ENCODE results near the gene TMED3.
"Not testable (repeated sequence)": the region's sequence is repeated elsewhere in the genome, so short reads cannot be mapped to it uniquely, and the experiment has no call there.

Gene TMED3

DNA sequence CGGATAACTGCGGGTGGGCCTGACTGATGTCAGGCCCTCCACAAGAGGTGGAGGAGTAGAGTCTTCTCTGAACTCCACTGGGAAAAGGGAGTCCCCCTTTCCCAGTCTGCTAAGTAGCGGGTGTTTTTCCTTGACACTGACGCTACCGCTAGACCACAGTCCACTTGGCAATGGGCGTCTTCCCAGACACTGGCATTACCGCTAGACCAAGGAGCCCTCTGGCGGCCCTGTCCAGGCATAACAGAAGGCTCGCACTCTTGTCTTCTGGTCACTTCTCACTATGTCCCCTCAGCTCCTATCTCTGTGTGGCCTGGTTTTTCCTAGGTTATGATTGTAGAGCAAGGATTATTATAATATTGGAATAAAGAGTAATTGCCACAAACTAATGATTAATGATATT, 9.1 kb downstream of the TMED3 start:
- DNase-seq = not testable (repeated sequence)

DNA sequence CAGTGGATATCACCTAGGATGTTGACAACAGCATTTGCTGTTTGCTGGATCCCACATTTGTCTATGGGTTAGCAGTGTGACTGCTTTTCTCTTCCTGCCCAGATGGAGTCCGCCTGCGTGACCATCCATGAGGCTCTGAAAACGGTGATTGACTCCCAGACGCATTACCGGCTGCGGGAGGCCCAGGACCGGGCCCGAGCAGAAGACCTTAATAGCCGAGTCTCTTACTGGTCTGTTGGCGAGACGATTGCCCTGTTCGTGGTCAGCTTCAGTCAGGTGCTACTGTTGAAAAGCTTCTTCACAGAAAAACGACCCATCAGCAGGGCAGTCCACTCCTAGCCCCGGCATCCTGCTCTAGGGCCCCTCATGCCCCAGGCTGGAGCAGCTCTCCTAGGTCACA, 11.0 kb downstream of the TMED3 start:
- no peak for DNase-seq

GRCh38 chr15:79322306-79322705, 11.4 kb downstream of the TMED3 start:
- DNase-seq = no peak

DNA sequence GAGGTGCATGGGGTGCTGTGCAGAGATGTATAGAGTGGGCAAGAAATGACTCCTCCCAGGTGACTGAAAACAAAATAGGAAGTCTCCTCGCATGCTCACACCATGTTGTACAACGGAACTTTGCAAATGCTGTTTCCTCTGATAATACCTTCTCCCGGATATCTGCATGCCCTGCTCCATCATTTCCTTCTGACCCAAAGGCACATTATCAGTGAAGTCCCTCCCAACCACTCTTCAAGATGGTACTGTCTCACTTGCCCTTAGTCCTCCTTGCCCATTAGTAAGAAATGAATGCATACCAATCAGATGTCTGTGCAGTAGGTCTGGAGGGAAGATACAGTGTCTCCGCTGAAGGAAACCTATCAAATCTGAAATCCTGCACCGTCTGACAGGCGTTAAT, 12.0 kb downstream of the TMED3 start:
- DNase-seq = no peak

DNA sequence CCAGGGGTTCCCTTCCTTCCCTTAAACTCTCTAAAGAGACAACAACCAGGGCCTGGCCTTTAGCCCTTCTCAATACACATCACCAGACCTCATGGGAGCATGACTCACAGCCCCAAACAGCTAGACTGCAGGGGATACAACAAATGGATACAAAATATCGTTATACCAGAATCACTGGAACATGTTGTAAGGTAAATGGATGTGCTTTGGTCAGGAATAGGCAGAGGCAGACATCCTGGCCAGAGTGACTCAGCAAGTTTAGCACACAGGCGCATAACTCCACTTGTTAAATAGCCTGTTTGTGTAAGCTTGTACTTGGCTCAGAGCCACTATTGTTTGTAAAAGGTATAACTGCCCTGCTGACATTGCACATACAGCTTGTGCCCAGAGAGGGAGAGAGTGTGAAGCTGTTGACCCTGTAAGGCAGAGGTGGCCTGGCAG, 18.3 kb downstream of the TMED3 start:
- no peak for DNase-seq

DNA sequence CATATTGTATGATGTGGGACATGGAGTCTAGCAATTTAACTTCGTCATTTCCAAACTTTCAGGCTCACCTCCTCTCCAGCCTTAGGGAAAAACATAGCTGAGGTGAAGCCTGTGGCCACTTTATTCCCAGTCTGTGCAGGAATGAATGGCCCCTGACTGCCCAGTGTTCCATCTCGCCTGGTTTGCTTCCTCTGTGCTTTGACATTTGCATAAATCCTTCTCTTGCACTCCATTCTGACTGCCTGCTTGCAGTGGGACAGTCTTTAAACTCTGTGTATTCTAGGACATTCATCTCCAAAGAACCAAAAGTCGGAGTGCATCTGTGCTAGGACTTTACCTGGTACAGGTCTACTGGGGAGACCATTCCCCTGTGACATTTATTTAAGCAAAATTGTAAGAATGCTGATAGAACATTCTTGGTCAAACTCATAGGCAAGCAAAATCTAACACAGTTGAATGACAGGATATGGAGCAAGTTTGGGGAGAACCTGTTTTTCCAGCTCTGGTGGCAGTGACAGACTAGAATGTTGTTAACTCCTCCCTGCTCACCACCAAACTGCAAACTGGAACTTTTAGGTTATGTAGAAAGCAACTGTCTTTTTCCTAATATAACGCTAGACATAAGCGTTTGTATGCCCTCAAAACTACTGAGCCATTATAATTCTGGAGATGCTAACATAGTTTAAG, 22.1 kb downstream of the TMED3 start:
- DNase-seq = no peak

DNA sequence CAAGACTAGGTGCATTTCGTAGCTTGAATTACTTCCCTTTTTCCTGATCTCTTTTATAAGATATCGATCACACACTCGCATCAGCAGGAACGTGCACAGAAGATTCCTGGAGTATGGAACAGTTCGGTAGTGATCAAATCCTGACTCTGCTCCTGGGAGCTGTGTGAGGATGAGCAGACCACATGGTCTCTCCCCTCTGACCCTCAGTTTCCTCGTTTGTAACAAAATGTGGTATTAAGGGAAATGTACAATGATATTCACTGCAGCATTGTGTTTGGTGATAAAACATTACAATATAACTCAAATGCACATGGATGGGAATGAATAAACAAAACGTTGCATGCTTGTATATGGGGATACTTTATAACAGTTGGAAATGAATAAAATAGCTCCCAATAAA, 26.7 kb downstream of the TMED3 start:
- no peak for DNase-seq

DNA sequence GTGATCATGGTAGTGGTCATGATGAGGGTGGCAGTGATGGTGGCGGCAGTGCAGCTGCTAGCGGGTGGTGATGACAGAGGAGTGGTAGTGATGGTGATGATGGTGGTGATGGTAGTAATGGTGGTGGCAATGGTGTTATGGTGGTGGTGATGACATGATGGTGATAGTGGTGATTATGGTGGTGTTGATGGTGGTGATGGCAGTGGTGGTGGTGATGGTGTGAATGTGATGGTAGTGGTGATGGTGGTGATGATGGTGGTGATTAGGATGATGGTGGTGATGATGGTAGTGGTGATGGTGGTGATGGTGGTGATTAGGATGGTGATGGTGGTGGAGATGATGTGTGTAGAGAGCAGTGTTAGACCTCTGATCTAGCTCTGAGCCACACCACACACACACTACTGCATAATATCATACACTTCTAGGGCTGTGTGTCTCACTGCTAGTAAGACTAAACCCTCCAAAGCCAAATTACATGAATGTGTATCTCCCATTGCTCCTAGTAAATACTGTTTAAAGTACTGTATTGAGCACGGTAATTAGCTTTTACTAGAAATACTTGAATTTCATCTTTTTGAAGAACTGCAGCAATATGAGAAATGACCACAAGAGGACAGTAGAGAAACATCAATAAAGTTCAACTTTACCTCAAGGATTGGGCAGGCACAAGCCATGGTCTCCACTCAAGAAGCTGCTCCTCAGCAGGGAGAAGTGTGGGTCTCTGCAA, 28.8 kb downstream of the TMED3 start:
- DNase-seq = no peak

GRCh38 chr15:79340315-79340602, 29.3 kb downstream of the TMED3 start:
- DNase-seq = no peak

GRCh38 chr15:79341396-79341795, 30.5 kb downstream of the TMED3 start:
- DNase-seq = no peak

DNA sequence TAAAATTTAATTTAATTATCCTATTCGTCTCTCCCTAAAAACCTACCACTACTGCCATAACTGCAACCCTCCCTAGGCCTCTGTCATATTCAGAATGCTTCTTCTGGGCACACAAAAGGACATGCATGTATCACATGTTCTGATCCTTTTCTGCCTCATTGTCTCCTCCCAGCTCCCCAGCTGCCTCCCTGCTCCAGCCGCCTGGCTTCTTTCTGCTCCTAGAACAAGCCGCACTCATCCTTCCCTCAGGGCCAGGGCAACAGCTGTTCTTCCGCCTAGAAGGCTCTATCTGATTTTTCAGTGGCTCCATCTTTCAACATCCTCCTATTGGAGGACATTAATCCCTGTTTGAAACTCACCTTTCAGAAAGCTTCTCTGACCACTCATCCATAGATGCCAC, 38.6 kb downstream of the TMED3 start:
- DNase-seq = no peak

DNA sequence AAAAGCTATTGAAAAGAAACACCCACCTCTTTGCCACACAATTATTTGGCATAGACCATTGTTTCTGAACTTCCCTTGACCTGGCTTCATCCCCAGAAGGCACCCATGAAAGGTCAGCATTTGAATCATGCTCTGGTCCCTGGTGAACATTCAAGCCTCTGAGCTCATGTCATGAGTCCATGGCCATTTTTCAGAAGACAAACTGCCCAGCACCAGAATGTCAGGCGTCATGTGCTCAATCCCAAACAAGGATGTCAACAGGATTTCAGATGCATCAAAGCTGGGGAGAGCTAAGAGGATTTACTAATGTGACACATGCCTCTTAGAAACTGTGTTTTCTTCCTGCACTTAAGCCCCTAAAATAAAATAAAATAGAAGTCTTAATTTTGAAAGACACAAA, 41.3 kb downstream of the TMED3 start:
- no peak for DNase-seq

DNA sequence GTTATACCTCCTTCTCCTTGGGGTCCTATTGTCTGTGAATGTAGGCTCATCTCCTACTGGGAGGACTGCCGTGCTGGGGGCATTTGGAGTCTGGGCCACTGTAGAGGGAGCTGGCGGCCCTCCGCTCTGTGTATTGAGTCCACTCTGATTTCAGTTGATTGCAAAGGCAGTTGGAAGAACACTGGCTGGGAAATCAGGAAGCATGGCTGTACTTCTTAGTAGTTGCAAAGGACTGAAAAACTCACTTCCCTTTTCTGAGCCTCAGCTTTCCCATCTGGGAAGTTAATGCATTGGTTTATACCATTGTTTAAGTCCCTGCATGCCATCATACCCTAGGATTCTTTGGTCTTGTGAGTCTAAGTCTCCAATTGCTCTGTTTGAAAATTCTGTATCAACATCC, 46.7 kb downstream of the TMED3 start:
- no peak for DNase-seq

DNA sequence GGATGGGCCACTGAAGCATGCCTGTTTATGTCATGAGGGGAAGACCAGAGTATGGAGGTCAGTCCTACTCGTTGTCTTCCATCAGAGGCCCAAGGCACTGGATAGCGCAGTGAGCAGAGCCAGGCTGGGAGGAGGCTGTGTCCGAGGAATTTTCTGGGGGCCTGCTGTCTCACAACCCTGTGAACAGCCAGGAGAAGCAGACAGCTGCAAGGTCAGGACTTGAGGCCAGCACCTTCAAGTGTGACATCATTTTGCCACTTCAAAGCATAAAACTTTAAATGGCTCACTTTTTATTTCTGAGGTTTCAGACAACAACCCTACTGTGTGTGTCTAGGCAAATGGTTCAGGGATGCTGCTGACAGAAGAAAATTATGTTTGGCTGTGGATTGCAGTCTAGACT, 47.2 kb downstream of the TMED3 start:
- DNase-seq = no peak

DNA sequence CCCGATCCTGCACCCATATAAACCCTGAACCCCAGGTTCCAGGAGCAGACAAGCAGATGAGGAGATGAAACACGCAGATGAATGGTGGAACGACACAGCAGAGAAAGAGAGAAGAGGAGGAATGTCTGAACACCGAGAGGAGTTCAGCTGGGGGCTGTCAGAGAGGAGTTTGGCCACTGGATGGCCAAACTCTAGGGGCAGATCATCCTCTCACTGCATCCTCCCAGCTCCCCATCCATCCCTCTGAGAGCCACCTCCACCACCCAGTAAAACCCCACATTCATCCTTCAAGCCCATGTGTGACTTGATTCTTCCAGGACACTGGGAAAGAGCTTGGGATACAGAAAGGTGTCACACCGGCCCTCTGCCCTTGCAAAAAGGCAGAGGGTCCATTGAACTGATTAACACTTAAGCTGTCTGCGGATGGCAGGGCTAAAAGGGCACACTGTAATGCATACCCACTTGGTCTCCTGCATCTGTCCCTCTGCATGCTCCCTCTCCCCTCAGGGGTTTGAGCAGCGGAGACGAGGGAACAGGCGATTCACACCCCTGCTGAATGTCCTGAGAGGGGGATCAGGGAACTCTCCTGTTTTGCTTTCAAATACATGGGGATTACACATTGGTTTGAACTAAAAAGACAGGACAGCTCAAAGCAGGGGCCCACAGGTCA, 53.8 kb downstream of the TMED3 start:
- no peak for DNase-seq

DNA sequence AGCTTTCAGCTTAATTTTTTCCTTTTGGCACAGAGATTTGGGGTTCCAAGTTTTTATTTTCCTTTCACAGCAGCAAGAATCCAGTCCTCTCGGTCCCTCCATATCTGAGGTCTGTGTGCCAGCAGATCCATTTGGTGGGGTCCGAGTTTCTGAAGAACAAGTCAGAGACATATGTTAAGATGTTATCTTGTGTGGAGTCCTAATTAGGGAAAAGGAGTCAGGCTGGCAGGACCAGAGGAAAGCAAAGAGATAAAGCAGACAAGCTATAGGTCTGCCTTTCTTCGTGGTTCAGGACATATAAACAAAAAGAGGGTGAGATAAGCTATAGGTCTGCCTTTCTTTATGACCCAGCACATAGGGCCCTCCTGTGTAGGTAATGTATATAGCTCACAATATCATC, 54.9 kb downstream of the TMED3 start:
- DNase-seq = no peak

DNA sequence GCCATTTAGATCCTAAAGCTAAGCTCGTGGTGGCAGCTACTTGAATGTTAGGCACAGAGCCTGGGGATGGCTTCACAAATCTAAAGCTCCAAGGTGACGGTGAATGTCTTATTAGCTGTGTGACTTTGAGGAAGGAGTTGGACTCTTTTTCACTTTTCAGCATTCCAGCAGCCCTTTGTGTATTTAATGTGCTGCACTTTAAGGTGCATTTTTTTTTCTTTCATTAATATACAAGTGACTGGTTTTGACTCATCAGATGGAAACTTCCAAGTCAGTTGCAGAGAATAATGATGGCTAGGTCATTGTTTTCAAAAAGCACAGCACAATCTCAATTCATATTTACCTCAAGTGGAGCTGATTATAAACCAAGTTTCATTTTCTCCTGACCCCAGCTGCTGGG, 55.8 kb downstream of the TMED3 start:
- DNase-seq = no peak

DNA sequence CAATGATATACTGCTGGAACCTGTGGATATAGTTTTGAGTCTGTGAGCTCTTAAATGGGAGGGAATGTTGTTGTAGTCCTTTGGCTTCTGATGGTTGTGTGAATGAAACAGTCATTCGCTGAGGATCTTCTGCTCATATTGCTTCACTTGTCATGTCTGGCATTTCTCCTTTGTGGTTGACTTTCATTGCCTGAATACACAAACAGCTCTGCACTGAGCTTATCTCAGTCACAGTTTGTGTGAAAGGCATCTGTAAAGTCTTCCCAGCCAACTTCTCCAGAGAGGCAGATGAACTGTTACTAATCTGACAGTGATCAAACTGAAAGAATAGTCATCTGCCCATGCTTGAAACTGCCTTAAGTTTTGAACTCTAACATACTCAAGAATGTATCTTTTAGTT, 59.8 kb downstream of the TMED3 start:
- DNase-seq = no peak

DNA sequence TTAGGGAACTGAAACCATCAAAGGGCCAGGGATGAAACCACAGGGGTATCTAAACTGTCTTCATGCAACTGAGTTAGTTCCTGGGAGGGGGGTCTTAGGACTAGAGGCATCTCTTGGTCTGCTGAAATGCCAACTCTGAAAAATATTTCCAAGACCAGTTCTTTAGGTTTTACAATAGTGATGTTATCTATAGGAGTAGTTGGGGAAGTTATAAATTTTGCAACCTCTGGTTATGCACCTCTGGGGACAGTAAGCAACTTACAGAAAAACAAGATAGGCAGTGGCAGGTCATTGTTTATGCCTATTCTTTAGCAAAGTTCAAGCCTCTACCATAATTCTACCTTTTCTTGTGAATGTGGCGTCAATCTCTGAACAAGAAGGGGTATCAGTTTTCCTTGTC, 60.7 kb downstream of the TMED3 start:
- DNase-seq = no peak

GRCh38 chr15:79372428-79372827, 61.5 kb downstream of the TMED3 start:
- DNase-seq = no peak
